ENCODE results near the gene B3GNT9.

B3GNT9 gene

DNA sequence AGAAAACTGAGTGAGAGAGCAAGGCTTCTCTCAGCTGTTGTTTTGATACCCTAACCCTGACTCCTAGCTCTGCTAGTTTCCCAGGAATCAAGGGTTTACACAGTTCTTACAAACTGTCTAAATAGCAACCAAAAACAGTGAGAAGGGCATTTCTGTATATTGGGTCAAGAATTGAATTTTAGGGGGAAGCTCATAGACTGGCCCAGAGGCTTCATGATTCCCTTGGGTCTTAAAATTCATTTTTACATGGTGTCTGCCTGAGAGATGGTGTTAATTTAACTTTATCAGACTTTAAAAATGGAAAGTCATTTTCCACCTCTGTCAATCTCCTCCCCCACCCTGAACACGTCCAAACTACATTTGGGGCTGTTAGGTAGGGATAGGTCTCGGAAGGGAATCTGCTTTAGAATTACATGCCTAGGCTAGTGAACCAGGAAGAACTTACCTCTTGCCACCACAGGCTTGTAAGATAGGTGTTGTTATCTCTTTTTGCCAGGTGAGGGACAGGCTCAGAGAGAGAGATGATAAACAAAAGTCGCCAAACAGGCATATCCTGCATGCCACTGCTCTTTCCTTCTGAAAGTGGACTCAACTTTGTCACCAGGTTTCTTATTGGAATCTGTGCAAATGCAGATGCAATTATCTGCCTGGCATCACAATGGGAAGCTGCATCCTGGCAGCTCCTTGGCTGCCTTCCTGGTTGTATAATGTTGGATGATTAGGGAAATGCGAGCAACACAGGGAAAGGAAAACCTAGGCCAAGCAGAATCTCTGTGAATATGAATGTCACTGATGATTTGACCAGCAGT, 38.0 kb downstream of the B3GNT9 start:
- peak; percentile 52 for DNase-seq (ENCODE audit: low read depth, low spot score)

DNA sequence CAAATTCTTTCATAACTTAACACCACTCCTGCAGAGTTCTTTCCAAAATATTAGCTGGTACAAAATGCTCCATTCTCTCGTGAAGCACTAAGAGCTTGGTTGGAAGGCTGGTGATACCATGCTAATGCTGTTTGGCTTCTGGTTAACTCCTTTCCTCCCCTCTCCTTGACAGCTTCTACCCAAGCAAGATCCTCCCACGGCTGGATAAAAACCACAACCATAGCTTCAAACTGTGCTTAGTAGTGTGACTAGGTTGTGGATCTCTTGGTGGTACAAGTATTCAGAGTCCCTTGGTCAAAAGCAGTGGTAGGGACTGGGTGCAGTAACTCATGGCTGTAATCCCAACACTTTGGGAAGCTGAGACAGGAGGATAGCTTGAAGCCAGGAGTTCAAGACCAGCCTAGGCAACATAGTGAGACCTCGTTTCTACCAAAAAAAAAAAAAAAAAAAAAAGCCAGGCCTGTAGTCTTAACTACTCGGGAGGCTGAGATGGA, 38.8 kb downstream of the B3GNT9 start:
- no peak for DNase-seq (ENCODE audit: low read depth, low spot score)

DNA sequence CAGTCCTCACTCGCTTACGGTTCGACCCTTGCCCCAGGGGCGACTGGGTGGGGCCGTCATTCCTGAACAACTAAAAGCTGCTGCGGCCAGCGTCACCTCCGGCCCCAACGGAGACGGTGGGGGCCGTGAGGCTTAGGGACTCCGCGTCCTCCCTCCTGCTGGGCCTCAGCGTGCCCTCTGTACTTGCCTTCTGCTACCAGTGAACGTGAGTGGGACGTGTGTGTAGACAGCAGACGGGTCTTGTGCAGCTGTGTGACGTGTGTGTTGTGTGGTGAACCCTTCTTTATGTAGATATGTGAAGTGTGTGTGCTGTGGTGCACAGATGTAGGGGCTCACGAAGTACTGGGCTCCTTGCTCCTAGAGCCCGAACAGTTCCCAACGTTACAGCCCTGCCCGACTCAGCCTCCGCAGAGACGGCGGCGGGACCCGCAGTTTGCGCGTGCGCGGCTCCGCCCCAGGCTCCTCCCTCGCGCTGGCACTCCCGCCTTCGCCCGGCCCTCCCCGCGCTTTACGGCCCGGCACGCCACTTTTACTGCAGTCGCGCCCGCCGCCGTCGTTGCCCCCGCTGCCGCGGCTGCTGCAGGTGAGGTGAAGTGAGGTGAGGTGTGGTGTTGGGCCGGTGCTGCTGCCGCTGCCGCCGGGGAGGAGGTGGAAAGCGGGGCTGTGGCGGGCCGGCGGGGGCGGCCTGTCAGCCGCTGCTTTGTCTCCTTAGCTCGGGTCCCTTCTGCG, 41.2 kb downstream of the B3GNT9 start, which contains the start of gene PHAF1:
Gene PHAF1, plus strand, starts transcription at position 535 of the 729 bp plus-strand sequence. CDS start 235 bp downstream, outside the sequence.
- DNase-seq (ENCODE audit: low read depth, low spot score): peak; percentile 97

DNA sequence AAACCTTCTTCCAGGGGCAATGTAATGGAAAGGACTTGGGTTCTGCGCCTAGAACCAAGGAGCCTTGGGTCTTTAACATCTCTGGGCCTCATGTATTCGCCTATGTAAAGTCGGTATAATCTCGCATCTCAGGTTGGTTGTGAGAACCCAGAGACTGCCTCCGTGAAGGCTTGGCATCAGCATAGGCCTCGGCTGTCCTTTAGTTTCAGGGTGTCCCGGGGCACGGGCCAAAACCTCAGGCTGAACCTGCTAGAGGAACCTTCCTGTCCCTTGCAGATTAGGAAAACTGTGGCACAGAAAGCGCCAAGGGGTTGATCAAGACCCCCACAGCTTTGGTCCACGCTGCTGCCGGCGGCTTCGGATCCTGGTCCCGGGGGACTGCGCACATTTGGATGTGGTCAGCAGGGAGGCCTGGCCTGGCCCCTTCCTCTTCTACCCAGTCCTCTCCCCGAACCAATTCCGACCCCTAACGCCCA, 41.8 kb downstream of the B3GNT9 start:
- DNase-seq (ENCODE audit: low read depth, low spot score): no peak

DNA sequence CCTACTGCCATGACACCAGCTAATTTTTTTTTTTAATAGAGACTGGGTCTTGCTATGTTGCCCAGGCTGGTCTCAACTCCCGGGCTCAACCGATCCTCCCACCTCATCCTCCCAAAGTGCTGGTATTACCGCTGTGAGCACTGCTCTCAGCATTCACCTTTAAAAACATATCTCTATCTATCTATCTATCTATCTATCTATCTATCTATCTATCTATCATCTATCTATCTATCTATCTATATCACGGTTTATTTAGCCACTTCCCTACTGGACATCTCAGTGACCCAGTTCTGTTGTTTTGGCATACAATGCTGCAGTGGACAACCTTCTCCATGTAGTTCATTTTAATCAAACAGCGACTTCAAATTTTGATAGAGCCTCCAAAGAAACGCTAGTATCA, 42.3 kb downstream of the B3GNT9 start:
- DNase-seq (ENCODE audit: low read depth, low spot score): no peak

DNA sequence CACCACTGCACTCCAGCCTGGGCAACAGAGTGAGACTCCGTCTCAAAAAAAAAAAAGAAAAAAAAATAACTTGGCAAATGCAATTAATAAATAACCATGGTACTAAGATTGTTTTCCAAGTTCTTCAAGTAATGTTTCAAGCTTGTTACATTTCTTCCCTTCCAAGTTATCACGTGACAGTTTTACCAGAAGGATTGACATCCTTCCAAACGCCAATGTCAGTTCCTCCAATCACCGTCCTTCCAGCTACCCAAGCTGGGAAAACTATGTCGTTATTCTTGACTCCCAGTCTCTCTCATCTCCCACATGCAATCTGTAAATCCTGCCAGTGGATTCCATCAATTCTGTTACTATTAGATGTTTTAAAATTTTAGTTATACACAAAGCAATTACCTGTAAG, 44.9 kb downstream of the B3GNT9 start:
- DNase-seq (ENCODE audit: low read depth, low spot score): no peak

DNA sequence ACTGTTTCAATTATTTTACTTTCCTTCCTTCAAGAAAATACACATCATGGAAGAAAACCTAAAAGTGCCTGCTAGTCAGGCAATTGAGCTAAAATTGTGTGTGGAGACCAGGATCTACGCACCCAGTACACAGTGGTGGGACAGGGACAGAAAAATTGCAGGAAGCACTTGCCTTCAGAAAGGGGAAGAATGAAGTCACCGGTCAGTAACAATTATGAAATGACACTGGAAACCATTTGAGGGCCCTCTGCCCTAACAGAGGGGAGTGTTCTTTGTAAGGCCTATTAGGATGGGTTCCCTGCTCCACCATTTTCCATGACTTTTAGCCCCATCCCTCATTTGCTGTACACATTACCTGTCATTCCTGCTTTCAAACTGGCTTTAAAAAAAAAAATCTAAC, 45.6 kb downstream of the B3GNT9 start:
- DNase-seq (ENCODE audit: low read depth, low spot score): no peak

DNA sequence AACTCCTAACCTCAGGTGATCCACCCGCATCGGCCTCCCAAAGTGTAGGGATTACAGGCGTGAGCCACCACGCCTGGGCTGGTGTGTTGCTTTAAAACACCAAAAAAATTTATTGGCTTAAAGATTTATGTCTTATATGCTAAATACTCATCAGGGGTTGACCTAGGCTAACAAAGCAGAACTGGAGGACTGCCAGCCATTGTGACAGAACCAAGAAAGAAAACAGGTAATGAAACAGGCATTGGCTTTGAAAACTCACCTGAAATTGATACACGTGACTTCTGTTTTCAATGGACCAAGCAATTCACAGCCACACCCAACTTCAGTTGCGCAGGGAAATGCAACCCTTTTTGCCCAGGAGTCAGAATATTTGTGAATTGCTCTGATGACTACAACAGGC, 46.0 kb downstream of the B3GNT9 start:
- no peak for DNase-seq (ENCODE audit: low read depth, low spot score)

DNA sequence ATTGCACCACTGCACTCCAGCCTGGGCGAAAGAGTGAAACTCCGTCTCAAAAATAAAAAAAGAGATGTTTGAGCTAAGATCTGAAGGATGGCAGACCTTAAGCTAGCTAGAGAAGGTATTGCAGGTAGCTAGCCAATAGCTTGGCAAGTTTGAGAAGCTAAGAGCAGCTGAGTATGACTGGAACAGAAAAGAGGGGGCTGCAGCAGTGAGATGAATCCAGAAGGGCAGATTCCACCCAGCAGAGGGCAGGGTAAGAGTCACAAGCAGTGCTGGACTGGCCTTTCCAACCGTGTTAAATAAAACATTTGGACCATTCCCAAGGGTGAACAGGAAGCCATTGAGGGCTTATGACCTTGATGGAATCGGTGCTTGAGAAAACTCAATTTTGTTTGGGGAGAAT, 46.7 kb downstream of the B3GNT9 start:
- peak; percentile 63 for DNase-seq (ENCODE audit: low read depth, low spot score)

DNA sequence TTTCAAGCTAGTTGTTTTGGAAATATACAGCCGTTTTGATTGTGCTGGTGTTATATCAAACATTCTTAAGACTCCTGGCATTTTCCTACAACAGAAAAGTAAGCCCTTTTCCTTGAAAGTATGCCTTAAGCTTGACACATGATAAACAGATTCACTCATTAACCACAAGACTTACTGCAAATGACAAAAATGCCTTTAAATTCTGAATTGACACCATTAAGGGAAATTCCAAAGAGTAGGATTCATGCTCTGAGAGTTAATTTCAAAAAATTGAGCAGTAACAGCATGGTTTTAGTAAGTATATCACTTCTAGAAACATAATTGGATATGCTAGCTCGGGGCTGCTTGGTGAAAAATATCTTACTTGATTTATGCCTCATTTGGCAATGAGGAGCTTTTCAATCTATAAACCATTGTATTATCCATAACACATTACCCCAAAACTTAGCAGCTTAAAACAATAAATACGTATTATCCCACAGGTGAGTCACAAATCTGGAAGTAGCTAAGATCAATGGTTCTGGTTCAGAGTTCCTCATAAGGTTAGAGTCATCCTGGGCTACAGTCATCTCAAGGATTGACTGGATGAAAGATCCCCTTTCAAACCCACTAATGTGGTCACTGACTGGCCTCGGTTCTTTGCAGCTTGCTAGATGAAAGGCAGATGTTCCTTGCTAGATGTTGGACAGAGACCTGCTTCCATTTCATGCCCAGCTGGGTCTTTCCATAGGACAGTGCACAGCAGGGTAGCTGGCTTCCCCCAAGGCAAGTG, 49.3 kb downstream of the B3GNT9 start:
- no peak for DNase-seq (ENCODE audit: low read depth, low spot score)

DNA sequence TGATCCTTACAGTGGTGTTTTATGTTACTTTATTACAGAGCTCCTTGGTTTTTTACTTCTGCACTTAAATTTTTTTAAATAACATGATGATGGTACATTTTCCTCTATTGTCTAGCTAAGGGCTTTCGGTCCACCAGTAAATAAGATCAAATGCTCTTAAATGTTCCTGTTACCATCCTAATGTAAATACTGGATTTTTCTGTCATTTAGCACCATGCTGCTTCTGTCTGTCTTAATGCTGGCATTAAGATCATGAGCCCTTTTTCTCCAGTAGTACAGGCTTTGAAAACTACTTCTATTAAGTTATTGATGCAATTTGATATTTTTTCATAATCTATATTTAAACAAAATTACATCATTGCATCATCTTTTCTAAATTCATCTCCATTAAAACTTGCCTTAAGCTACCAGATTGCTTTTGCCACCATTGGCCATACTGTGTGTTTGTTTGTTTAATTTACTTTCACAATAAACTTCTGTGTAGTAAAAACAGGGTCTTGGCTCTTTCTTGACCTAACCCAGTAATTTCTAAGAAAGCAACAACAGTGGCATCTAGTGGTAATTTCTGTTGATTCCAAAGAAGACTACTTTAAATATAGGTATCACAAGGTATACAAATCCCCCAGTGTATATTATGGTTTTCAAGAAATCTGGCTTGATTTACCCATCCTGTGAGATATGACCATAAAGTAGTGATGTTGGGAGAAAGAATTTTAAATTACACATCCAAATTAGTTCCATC, 50.1 kb downstream of the B3GNT9 start:
- DNase-seq (ENCODE audit: low read depth, low spot score): no peak

DNA sequence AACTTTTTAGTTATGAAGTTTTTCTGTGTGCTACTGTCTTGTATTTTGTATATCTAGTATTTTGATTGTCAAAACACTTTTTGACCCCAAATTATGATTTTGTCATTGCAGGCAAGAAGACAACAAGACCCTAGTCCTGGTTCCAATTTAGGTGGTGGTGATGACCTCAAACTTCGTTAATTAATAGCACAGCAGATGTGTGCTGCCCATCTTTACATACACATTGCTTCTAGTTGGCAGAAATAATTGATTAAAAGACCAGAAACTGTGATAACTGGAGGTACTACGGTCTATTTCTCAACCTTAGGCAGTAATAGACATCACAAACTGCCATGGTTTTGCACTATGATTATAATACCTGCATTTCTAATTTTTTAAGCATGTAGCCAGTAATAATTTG, 52.2 kb downstream of the B3GNT9 start:
- DNase-seq (ENCODE audit: low read depth, low spot score): no peak
